Esophagus squamous epithelium (tissue), 5 donors: ENCODE measurements around the gene PRR12. TPM values are rescaled to one million over a fixed set of nuclear protein-coding genes. Genes with fewer than 3 reads are reported as not detected.
"Not testable (repeated sequence)": the region's sequence is repeated elsewhere in the genome, so short reads cannot be mapped to it uniquely, and the experiment has no call there.

Source experiments
- DNase-seq: peaks from one replicate; lab custom pipeline; 2025; lab: John Stamatoyannopoulos, UW
- H3K27ac ChIP-seq, 4 donors: fragments of 200-600 bp; sonication (generic); one replicate each; pipeline ENCODE4 v1.5.1; 2016 to 2019; ENCODE audit warnings: mild to moderate bottlenecking in 1 of 4
- H3K27me3 ChIP-seq, 4 donors: fragments of 200-600 bp; sonication (generic); 1 replicate in 3 of 4; 2 replicates in 1 of 4; pipeline versions ENCODE4 v1.5.1 to v1.6.0; 2017 to 2021; ENCODE audit warnings: antibody characterized with exemption in 1 of 4
- H3K36me3 ChIP-seq, 3 donors: fragments of 200-600 bp; sonication (generic); one replicate each; pipeline ENCODE4 v1.5.1; 2016 to 2019
- H3K4me1 ChIP-seq, 3 donors: fragments of 200-600 bp; sonication (generic); one replicate each; pipeline ENCODE4 v1.5.1; 2017 to 2019
- H3K4me3 ChIP-seq, 4 donors: fragments of 200-600 bp; sonication (generic); 1 replicate in 3 of 4; 2 replicates in 1 of 4; pipeline ENCODE4 v1.5.1; 2016 to 2019; ENCODE audit warnings: mild to moderate bottlenecking in 2 of 4, moderate library complexity in 1 of 4
- H3K9me3 ChIP-seq, 3 donors: fragments of 200-600 bp; sonication (generic); one replicate each; pipeline ENCODE4 v1.5.1; 2016 to 2019
- POLR2A ChIP-seq, 4 donors: fragments of 450-650 bp; IDR thresholded peaks; one replicate each; pipeline ENCODE4 v1.6.1; 2017; ENCODE audit warnings: antibody characterized with exemption in 4 of 4, mild to moderate bottlenecking in 4 of 4, moderate library complexity in 3 of 4
- whole genome bisulfite sequencing, 2 donors: methylation state at CpG; one replicate each; pipeline ENCODE4 v1.1.5; 2018; 5-methylcytosine and 5-hydroxymethylcytosine counted together
- intact Hi-C: fragments of 100-400 bp; cut with DNase I; formaldehyde crosslinking; loops from one replicate; pipeline ENCODE4 v1.15.0; 2022
- total RNA-seq, 4 donors: library from RNA; depleted of rRNA; stranded (reverse); fragments of >200 nt; gene quantifications; one replicate each; pipeline ENCODE4 v1.1.0, GENCODE V29; 2016
- TF ChIP-seq, protein P1 (sequence below), 6 experiments: fragments of 450-650 bp in 4 of 6; fragments of 200-600 bp in 2 of 6; sonication (generic) in 2 of 6; IDR thresholded peaks; one replicate each; pipeline ENCODE4 v1.5.1; 2016 to 2019; ENCODE audit warnings: antibody characterized with exemption in 6 of 6, mild to moderate bottlenecking in 4 of 6, moderate library complexity in 4 of 6
- donor health status: DM: yes; HTN: yes; CAD: no.

The PRR12 gene
- total RNA-seq, 4 donors from 2014 or later: 4.5 to 11.9 (median 7.7) TPM

DNA sequence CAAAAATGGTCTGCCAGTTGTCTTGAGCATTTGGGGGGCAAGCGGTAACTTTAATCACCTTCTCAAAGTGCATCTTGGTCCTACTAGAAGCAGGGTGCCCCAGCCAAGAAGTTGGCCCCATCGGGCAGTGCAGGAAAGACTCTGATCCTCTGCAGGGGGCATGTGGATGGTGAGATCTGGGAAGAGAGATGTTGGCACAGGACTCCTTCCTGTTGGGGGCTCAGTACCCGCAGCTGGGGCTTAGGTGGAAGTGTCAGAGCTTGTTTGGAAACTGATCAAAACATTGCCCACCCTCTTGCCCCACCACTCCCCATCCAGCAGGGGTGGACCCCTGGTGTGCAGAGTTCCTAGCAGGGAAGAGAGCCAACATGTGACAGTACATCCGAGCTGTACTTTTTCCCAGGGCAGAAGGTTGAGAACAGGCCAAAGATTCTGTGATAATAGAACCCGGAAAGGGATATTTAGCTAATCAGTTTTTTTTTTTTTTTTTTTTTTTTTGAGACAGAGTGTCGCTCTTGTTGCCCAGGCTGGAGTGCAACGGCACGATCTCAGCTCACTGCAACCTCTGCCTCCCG is 40.1 kb downstream of the PRR12 start:
- DNase-seq: no peak
- no peak for TF ChIP-seq POLR2A (IDR thresholded peaks at IDR 0.05)
- TF ChIP-seq, protein P1, sequence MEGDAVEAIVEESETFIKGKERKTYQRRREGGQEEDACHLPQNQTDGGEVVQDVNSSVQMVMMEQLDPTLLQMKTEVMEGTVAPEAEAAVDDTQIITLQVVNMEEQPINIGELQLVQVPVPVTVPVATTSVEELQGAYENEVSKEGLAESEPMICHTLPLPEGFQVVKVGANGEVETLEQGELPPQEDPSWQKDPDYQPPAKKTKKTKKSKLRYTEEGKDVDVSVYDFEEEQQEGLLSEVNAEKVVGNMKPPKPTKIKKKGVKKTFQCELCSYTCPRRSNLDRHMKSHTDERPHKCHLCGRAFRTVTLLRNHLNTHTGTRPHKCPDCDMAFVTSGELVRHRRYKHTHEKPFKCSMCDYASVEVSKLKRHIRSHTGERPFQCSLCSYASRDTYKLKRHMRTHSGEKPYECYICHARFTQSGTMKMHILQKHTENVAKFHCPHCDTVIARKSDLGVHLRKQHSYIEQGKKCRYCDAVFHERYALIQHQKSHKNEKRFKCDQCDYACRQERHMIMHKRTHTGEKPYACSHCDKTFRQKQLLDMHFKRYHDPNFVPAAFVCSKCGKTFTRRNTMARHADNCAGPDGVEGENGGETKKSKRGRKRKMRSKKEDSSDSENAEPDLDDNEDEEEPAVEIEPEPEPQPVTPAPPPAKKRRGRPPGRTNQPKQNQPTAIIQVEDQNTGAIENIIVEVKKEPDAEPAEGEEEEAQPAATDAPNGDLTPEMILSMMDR (IDR thresholded peaks at IDR 0.05): no peak
- peak overlapping the region in 3 of 4 donors; percentile 30 to 44 (median 30) for H3K27ac ChIP-seq

DNA sequence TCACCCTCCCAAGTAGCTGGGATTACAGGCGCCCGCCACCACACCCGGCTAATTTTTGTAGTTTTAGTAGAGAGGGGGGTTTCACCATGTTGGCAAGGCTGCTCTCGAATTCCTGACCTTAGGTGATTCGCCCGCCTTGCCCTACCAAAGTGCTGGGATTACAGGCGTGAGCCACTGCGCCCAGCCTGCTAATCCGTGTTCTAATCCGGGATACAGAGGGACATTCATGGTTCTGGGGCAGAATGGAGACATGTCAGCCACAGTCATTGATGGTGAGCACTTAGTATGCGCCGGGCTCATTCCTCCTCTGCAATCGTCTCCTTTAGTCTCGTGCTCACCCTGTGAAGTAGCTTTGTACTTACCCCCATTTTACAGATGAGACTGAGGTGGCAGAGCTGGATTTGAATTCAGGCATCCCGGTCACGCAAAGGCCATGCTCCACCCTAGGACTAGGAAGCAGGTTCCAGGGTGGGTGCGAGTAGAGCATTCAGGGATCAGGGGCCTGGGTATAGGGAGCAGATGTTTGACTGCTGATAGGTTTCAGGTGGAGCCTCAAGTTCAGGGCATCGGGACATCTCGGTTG is 40.7 kb downstream of the PRR12 start:
- no peaks in the 10 kb centered on the region for H3K9me3 ChIP-seq
- intact Hi-C loops: no loop called here
- no peaks in the 10 kb centered on the region for H3K27me3 ChIP-seq
- no peak overlapping the region for H3K4me3 ChIP-seq
- peaks cover 0 to 17% (median 0%) of the 10 kb centered on the region in 3 donors for H3K36me3 ChIP-seq
- H3K27ac ChIP-seq: peak overlapping the region in 1 of 4 donors; percentile 2
- 74 to 89% methylated on average over 18 to 19 of the region's 19 CpGs for WGBS, 2 donors
- H3K4me1 ChIP-seq: peaks cover 14 to 41% (median 19%) of the 10 kb centered on the region in 3 donors
- no peak for DNase-seq
- TF ChIP-seq, protein P1 (IDR thresholded peaks at IDR 0.05): no peak
- no peak for TF ChIP-seq POLR2A (IDR thresholded peaks at IDR 0.05)

More for the DNA sequence above, 40.1 kb downstream of the PRR12 start:
- intact Hi-C loops: no loop called here
- no peaks in the 10 kb centered on the region for H3K27me3 ChIP-seq
- 25 to 32% methylated on average over 8 to 9 of the region's 9 CpGs for WGBS, 2 donors
- peaks cover 0 to 23% (median 0%) of the 10 kb centered on the region in 3 donors for H3K36me3 ChIP-seq
- no peak overlapping the region for H3K4me3 ChIP-seq
- H3K9me3 ChIP-seq: no peaks in the 10 kb centered on the region
- peaks cover 9 to 35% (median 15%) of the 10 kb centered on the region in 3 donors for H3K4me1 ChIP-seq

DNA sequence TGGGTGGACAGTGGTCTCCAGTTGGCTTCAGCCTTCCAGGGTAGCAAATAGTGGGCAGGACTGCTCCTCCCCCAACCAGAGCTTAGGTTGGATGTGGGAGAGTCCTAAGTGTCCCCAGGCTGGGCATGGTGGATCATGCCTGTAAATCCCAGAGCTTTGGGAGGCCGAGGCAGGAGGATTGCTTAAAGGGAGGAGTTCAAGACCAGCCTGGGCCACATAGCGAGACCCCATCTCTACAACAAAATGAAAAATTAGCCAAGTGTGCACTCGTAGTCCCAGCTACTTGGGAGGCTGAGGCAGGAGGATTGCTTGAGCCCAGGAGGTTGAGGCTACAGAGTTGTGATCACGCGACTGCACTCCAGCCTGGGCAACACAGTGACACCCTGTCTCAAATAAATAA is 41.6 kb downstream of the PRR12 start:
- WGBS, 2 donors: 89 to 96% methylated on average over 4 to 5 of the region's 5 CpGs
- no peak for DNase-seq

DNA sequence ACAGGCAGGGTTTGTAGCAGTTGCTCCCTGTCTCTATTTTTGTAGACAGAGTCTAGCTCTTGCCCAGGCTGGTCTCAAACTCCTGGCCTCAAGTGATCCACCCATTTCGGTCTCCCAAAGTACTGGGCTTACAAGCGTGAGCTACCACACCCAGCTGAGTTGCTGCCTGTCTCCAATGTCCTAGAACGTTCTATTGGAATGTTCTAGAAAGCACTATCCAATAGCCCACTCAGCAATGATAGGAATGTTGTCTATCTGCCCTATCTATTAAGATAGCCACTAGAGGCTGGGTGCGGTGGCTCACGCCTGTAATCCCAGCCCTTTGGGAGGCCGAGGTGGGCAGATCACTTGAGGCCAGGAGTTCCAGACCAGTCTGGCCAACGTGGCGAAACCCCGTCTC is 42.3 kb downstream of the PRR12 start:
- intact Hi-C loops, H3K27me3 ChIP-seq, H3K9me3 ChIP-seq, H3K27ac ChIP-seq, H3K36me3 ChIP-seq, H3K4me3 ChIP-seq, DNase-seq: not testable (repeated sequence)
- H3K4me1 ChIP-seq: peaks cover 18 to 57% (median 29%) of the 10 kb centered on the region in 3 donors
- WGBS, 2 donors: 64 to 76% methylated on average over 6 to 7 of the region's 9 CpGs

More for the DNA sequence above, 41.6 kb downstream of the PRR12 start:
- Histone ChIP-seq H3K36me3 (peaks cover 0 to 9% (median 0%) of the 10 kb centered on the region in 3 donors), H3K4me3 (no peak overlapping the region), H3K9me3 (no peaks in the 10 kb centered on the region), H3K27ac (no peak overlapping the region), H3K27me3 (no peaks in the 10 kb centered on the region), H3K4me1 (peaks cover 14 to 50% (median 22%) of the 10 kb centered on the region in 3 donors)
- no peak for TF ChIP-seq POLR2A (IDR thresholded peaks at IDR 0.05)
- TF ChIP-seq, protein P1 (IDR thresholded peaks at IDR 0.05): no peak
- intact Hi-C loops: no loop called here

DNA sequence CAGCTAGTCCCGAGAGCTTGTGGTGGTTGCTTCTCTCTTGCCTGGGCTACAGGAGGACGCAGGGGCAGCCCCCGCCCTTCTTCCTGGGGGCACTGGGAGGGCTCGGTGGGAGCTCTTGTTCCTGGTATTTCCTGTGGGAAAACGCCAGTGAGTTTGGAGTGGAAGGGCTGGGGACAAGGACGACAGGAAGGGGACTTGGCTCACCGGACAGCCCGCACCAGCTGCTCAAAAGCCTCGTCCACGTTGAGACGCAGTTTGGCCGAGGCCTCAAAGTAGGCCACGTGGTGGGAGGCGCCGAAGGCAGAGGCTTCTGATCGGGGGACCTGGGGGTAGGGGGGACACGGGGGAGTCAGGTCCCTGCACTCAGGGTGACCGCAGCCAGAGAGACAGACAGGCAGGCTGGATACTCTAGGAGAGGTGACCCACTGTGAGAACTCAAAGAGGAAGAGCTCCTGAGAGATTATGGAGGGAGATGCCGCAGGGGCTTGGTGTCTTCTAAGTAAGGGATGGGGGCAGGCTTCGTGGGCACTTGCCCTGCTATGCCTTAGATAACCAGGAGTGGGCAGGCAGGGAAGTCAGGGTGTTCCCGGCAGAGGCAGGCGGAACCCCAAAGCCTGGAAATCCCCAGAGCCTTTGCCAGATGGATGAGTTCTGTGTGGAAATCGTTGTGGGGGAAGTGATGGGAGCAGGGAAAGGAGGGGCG is 44.7 kb downstream of the PRR12 start:
- WGBS, 2 donors: 39 to 40% methylated on average over 9 to 12 of the region's 24 CpGs
- H3K36me3 ChIP-seq: no peaks in the 10 kb centered on the region
- no peak for DNase-seq
- peaks cover 24 to 70% (median 41%) of the 10 kb centered on the region in 3 donors for H3K4me1 ChIP-seq
- intact Hi-C loops: no loop called here
- TF ChIP-seq, protein P1 (IDR thresholded peaks at IDR 0.05): peak in 3 of 6 experiments; percentile 8 to 35 (median 10)
- no peak for TF ChIP-seq POLR2A (IDR thresholded peaks at IDR 0.05)
- no peaks in the 10 kb centered on the region for H3K27me3 ChIP-seq
- H3K4me3 ChIP-seq: no peak overlapping the region
- H3K9me3 ChIP-seq: no peaks in the 10 kb centered on the region
- peak overlapping the region in 3 of 4 donors; percentile 36 to 61 (median 46) for H3K27ac ChIP-seq
